ENCODE measurements around the gene PRSS22. TPM values are rescaled to one million over a fixed set of nuclear protein-coding genes. Genes with fewer than 3 reads are reported as not detected.

PRSS22 gene
- total RNA-seq, 4 donors from 2014 or later = 2.5 to 11.2 TPM; not detected in 2

DNA sequence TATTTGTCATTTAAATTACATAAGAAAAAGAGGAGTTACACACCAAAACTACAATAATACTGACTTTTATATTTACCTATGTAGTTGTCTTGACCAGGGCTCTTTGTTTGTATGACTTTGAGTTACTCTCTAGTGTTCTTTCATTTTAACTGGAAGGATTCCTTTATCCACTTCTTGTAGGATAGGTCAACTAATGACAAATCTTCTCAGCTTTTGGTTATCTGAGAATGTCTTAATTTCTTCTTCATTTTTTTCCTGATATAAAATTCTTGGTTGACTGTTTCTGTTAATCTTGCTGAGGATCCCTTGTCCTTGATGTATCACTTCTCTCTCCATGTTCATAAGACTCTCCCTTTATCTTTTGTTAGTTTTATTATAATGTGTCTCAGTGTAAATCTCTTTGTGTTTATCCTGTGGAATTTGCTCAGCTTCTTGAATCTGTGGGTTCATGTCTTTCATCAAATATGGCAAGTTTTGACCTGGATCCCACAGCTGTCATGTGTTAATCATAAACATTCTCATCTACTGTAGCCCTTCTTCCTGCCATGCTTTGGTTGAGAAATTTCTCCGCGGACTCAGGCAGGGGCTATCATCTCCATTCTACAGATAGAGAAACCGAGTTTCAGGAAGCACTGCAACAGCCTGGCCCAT, 54.3 kb downstream of the PRSS22 start:
- WGBS, 2 donors (ENCODE audit: low coverage in 1 of 2) = 85% methylated on average over 3 of the region's 3 CpGs; no CpG with 5 or more reads in 1 of the 2 donors
- intact Hi-C loops (cut with DNase I; ENCODE audit: low total_unique reads) = no loop called here

More for the DNA sequence above, 54.3 kb downstream of the PRSS22 start:
- H3K27ac ChIP-seq = no peak overlapping the region
- no peaks in the 10 kb centered on the region for H3K36me3 ChIP-seq
- H3K4me1 ChIP-seq = peaks cover 0 to 9% (median 6%) of the 10 kb centered on the region in 4 donors
- H3K4me3 ChIP-seq = no peak overlapping the region
- no peak for TF ChIP-seq POLR2A (IDR thresholded peaks at IDR 0.05)
- peaks cover 7 to 9% of the 10 kb centered on the region in 2 donors for H3K9me3 ChIP-seq
- peaks cover 4% of the 10 kb centered on the region for H3K27me3 ChIP-seq
- in situ Hi-C loops (cut with MboI; ENCODE audit: low pct_ligation_motif_present in 1 of 4, low pct_unique_long_range_greater_than_20kb in 1 of 4, low sequenced_read_pairs in 3 of 4) = no loop called here
- no peak for DNase-seq

Other genes with a start within 250 kb of the PRSS22 start
- 100 to 1,000 TPM in 1 of 4 donors, 10 to 100 TPM in 3; 44.2 to 107 (median 60.3) TPM for gene KCTD5, start 175.6 kb downstream of the PRSS22 start, total RNA-seq
- gene PRSS27, start 137.9 kb downstream of the PRSS22 start, total RNA-seq = 1 to 10 TPM in 1 of 4 donors, not detected in 3; 1.3 TPM
- gene SRRM2, start 105.5 kb downstream of the PRSS22 start, total RNA-seq = 1,000 to 10,000 TPM in 2 of 4 donors, 100 to 1,000 TPM in 2; 545 to 3,500 (median 1,361) TPM
- 100 to 1,000 TPM; 133 to 433 (median 288) TPM for gene ELOB, start 80.9 kb downstream of the PRSS22 start, total RNA-seq
- gene PRSS33, start 70.6 kb downstream of the PRSS22 start, total RNA-seq = not detected
- not detected for gene PRSS41, start 59.7 kb downstream of the PRSS22 start, total RNA-seq
- 1 to 10 TPM in 2 of 4 donors, not detected in 2; 1.6 to 1.9 TPM for gene PRSS21, start 40.9 kb downstream of the PRSS22 start, total RNA-seq
- 10 to 100 TPM in 2 of 4 donors, 1 to 10 TPM in 1, not detected in 1; 5.2 to 28.3 (median 15.9) TPM for gene ZG16B, start 27.9 kb downstream of the PRSS22 start, total RNA-seq
- 10 to 100 TPM; 35.0 to 74.4 (median 50.9) TPM for gene FLYWCH2, start 25.0 kb upstream of the PRSS22 start, total RNA-seq
- 10 to 100 TPM; 29.1 to 59.1 (median 34.6) TPM for gene FLYWCH1, start 53.8 kb upstream of the PRSS22 start, total RNA-seq
- gene KREMEN2, start 106.1 kb upstream of the PRSS22 start, total RNA-seq = 1 to 10 TPM in 2 of 4 donors, under 1 TPM in 1, not detected in 1; 0.79 to 3.2 (median 1.1) TPM
- 1 to 10 TPM in 3 of 4 donors, not detected in 1; 3.0 to 5.9 (median 4.4) TPM for gene PAQR4, start 111.2 kb upstream of the PRSS22 start, total RNA-seq
- gene PKMYT1, start 122.3 kb upstream of the PRSS22 start, total RNA-seq = 1 to 10 TPM in 2 of 4 donors, under 1 TPM in 1, not detected in 1; 0.55 to 3.6 (median 3.0) TPM
- 1 to 10 TPM in 1 of 4 donors, under 1 TPM in 1, not detected in 2; 0.55 to 1.1 TPM for gene CLDN9, start 154.8 kb upstream of the PRSS22 start, total RNA-seq
- gene CLDN6, start 160.0 kb upstream of the PRSS22 start, total RNA-seq = not detected
- 10 to 100 TPM; 13.3 to 50.5 (median 19.9) TPM for gene TNFRSF12A, start 162.2 kb upstream of the PRSS22 start, total RNA-seq
- gene HCFC1R1, start 165.8 kb upstream of the PRSS22 start, total RNA-seq = 10 to 100 TPM in 2 of 4 donors, 1 to 10 TPM in 2; 4.4 to 35.4 (median 17.5) TPM
- 10 to 100 TPM; 10.1 to 42.8 (median 17.6) TPM for gene THOC6, start 165.9 kb upstream of the PRSS22 start, total RNA-seq
- gene BICDL2, start 178.8 kb upstream of the PRSS22 start, total RNA-seq = 100 to 1,000 TPM; 123 to 357 (median 167) TPM
- gene MMP25, start 188.4 kb upstream of the PRSS22 start, total RNA-seq = 1 to 10 TPM in 3 of 4 donors, not detected in 1; 1.6 to 9.4 (median 1.8) TPM
- 100 to 1,000 TPM in 3 of 4 donors, 10 to 100 TPM in 1; 21.9 to 720 (median 492) TPM for gene IL32, start 207.5 kb upstream of the PRSS22 start, total RNA-seq
- gene ZSCAN10, start 241.1 kb upstream of the PRSS22 start, total RNA-seq = not detected